ENCODE results near the gene FAM107B.
A peak's percentile ranks its signal among the peaks of the same experiment; 100 is the strongest.

The FAM107B gene

DNA sequence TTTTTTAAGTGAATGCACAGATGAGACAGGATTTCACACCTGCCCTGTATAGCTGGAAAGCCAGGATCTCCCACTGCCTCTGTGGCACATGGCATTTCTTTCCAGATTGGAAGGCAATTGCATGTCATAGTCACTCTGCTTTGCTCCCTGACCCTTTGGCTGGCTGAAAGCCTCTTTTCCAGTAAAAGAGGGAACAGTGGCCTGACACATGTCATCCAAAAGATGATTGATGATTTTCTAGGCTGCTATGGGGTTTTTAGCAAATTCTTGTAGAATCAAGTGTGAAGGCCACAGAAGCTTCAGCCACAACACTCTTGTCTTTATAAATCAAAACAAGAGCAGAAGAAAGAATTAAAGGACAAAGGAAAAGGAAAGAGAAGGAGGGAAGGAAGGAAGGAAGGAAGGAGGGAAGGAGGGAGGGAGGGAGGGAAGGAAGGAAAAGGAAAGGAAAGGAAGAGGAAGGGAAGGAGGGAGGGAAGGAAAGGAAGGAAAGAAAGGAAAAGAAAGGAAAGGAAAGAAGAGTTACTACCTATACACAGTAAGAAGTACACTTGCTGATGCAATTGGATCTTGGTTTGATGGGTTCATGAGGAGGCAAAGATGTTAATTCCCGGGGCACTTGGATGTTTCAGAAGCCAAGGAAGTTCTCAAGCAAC, 285.0 kb downstream of the FAM107B start:
- no peak for DNase-seq (ENCODE audit: low spot score)

DNA sequence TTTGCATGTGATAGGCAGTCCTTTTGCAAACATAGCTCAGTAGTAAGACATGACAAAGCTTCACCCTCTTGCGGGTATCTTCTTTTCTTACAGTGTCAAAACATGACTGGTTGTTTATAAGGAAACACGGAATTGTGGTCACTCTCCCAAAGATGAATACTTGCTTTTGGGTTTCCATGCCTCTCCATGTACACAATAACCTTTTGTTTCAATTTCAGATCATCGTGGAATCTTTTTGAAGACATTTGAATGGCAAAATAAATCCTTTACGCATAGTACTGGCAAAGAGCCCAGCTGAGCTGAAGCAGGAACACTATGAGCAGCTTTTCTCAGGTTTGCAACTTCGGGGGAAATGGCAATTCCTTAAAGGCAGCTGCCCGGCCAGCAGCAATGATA, 287.2 kb downstream of the FAM107B start:
- no peak for DNase-seq (ENCODE audit: low spot score)

DNA sequence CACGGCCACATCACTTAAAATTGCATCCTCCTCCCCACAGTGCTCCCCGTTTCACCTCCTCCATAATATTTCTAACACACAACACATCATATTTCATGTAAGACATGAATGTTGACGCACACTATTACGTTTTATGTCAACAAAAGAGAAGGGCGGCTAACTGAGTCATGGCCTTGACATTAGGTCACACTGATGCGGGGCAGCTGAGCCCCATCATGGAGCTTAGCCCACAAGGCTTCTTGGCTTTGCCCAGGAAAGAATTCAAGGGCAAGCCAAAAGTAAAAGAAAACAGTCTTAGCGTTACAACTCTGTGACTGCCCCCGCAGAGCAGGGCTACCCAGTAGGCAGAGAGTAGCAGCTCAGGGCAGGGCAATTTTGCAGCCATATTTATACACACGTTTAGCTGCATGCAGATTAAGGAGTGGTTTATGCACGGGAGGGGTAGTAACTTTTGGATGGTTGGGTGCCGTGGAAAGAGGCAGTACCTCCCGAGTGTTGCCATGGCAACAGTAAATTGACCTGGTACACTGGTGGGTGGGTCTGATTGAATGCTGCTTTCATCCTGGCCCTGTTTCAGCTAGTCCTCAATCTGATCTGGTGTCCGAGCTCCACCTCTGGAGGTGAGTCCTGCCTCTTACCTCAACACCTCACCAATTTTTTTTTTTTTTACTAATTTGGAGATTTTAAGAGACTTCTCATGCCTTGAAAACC, 287.8 kb downstream of the FAM107B start:
- no peak for DNase-seq (ENCODE audit: low spot score)

DNA sequence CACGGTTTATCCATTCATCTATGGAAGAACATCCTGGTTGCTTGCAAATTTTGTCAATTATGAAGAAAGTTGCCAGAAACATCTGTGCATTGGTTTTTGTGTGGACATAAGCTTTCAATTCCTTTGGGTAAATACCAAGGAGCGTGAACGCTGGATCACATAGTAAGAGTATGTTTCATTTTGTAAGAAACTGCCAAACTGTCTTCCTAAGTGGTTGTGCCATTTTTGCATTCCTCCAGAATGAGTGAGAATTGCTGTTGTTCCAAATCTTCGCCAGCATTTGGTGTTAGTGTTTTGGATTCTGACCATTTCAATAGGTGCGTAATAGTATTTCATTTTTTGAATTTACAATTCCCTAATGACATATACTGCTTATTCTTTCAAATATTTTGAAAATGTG, 288.7 kb downstream of the FAM107B start:
- no peak for DNase-seq (ENCODE audit: low spot score)

DNA sequence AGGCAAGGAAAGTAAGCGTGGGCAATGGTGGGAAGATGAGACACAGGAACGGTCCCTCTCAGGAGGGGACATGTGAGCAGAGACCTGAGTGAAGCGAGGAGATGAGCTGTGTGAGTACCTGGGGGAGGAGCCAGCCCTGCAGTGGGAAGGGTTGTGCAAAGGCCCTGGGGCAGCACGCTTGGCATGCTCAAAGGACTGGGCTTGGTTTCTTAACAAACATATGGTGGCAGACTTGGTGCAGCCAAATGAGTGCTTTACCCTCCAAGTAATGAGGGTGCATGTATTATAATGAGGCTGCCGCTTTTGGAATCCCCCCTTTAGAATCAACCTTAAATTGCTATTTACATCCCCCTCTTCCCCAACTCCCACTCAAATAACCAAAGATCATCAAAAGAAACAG, 291.3 kb downstream of the FAM107B start:
- DNase-seq (ENCODE audit: low spot score): no peak

DNA sequence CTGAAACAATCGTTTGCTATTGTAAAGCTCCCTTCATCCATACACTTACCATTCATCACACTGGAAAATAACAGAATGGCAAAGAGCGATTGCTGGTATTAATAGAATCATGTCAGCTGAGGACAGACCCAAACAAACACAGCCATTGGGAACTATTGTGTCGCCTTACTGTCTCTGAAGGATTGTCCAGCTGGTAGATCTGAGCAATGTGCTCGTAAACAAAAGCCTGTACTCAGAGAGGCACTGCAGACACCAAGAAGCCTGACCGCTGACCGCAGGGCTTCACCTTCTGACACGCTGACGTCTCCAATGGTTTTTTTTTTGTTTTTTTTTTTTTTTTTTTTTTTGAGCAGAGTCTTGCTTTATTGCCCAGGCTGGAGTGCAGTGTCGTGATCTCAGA, 292.9 kb downstream of the FAM107B start:
- no peak for DNase-seq (ENCODE audit: low spot score)

DNA sequence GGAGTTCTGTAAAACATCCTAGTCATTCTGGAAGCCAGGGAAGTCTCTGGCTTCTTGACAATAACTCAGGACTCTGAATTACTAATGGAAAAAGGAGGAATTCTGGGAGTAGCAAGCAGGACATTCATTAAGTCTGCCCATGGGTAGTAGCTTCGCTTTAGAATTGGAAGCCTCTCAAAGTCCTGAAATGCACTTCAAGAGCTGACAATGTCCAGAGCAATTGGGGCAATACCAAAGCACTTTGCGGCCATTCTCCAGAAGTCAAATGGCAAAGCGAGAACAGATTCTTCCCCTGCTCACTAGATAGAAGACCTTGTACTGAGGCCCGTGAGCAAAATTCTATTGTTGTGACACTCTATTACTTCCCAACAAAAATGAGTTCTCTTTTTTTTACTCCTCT, 293.7 kb downstream of the FAM107B start:
- no peak for DNase-seq (ENCODE audit: low spot score)

DNA sequence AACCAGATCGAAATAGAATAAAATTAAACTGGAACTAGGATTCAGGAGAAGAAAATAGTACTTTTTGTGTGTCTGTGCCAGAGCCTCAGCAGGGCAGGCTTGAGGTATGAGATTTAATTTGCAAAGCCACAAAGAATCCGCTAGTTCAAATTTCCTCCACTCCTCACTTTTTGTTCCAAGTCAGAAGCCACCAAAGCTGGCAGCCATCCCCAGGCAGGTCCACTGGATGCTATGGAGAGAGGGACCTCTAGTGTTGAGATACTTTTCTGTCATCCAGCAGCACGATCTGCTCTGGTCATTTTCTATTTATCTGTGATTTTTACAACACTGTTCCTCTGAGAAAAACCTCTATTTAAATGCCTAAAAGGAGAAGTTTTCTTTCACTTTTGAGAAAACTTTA, 296.1 kb downstream of the FAM107B start:
- peak; percentile 55 for DNase-seq (ENCODE audit: low spot score)

DNA sequence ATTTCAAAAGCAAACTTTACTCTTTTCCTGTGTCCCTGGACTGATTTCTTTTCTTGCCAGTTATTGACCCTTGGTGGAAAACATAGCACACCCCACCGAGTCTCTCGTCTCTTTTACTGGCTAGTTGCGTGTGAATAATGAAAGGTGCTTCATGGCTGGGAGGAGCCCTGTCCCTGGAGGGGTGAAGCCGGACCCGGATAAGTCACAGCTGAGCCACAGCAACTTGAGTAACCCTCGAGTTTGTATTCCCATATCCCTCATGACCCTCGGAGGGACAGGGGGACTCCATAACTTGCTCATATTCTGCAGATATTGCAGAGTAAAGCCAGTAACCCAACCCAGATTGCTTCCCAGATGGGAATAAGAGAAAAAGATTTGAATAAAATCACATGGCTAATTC, 296.5 kb downstream of the FAM107B start:
- DNase-seq (ENCODE audit: low spot score): no peak

DNA sequence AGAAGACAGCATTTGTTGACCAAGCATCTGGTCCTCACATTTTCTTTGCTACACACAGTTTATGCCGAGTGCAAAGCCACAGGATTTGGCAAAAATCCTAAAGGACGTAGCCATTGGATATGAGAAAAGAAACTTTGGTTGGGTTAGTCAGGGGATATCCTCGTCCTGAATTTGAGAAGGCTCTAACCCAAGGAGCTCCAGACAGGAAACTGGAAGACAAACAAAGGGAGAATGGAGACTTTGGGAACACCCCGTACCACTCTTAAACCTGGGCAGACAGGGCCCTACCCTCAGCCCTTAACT, 297.3 kb downstream of the FAM107B start:
- no peak for DNase-seq (ENCODE audit: low spot score)

DNA sequence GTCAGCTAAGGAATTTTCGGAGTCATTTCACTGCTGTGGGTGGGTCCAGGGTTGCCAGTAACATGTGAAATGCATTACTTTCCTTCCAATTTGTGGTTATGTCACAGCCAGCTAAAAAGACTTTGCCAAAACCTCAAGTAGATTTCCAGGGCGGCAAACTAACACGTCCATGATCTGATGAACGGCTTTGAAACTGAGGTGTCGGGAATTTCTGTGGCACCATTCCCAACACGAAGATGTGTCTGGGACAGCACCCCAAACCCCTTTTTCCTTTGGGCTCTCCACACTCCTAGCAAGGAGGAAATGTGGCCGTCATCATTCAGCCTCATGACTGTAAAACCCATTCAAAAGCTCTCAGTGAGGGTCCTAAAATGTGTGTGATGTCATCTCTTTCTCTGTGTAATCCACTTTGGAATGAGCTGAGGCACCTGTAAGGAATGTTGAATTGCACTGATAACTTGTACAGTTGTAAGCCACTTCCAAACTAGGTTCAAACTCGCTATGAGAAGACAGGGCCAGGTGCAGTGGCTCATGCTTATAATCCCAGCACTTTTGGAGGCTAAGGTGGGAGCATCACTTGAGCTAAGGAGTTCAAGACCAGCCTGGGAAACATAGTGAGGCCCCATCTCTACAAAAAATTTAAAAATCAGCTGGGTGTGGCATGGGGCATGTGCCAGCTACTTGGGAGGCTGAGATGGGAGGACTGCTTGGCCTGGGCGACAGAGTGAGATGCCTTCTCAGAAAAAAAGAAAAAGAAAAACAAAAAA, 297.9 kb downstream of the FAM107B start:
- no peak for DNase-seq (ENCODE audit: low spot score)

DNA sequence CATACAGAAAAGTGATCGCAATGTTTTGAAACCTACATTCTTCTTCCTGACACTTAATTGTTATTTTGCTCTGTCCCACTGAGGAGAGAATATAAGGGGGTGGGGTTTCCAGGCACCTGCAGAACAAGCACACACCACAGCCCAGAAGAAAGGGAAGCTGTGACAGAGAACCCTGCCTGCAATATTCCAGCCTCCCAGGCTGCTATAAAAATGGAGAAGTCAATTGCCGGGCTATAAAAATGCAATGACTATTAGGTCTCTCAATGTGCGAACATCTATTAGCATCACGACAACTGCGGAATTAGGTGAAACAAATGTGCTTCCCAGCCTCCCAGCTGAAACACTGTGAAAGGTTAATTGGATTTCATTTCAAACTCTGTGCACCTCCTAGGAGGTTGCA, 298.7 kb downstream of the FAM107B start:
- DNase-seq (ENCODE audit: low spot score): no peak

DNA sequence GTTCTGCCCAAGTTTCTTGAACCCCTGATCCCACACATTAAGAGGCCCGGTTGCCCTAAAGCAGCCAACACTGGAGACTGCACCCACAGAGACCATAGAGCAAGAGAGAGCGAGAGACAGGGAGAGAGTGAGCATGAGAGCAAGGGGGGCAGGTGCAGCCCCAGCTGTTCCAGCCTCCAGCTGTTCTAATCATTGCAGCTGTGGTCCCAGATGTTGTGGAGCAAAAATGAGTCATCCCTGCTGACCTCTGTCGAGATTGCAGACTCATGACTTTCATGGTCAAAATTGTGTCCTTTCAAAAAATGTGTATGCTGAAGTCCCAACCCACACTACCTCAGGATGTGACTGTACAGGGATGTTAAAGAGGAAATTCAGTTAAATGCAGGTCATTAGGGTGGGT, 300.0 kb downstream of the FAM107B start:
- no peak for DNase-seq (ENCODE audit: low spot score)

DNA sequence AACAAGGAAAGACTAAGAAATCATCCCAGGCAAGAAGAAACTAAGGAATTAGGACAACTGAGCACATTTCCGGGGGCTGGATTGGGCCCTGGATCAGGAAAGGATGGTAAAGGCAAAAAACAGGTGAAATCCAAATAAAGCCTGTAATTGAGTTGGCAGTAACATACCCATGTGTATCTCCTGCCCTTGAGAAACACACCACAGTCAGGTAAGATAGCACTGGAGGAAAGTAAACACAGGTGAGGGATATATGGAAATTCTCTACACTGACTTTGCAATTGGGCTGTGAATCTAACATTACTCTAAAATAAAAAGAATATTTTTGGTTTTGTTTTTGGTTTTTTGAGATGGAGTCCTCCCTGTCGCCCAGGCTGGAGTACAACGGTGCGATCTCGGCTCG, 303.8 kb downstream of the FAM107B start:
- no peak for DNase-seq (ENCODE audit: low spot score)

DNA sequence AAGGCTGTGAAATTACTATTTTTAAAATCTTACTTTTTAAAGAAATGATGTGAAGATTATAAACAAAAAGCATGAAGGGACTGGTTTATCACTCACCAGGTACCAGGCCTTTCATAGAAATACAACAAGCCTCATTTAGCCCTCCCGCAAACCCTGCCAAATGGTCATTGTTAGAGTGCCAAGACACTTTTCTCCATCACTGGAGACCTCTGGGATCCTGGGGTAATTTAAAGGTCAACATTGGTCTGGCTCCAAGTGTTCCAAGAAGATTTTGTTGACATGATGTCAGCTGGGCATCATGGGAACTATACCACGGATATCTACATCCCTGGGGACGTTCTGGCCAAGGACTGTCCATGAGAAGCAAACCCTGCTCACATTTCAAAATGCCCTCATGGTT, 306.0 kb downstream of the FAM107B start:
- no peak for DNase-seq (ENCODE audit: low spot score)

Measured in HuH-7 (cell line).